D721Med (cell line): ENCODE results near the gene PANX2.

Experiments
- DNase-seq: peaks from one replicate; pipeline ENCODE4 v3.0.0; 2011; ENCODE audit warnings: low spot score; ENCODE audit not compliant: insufficient read length
- FAIRE-seq: peaks from 2 replicates; lab custom pipeline; 2011; peaks lifted over from hg19 to GRCh38; lab: Jason Lieb, UNC
- TF ChIP-seq, protein P1 (sequence below): IDR thresholded peaks from 2 replicates; pipeline ENCODE4 v1.5.1; 2012; ENCODE audit warnings: mild to moderate bottlenecking, control low read depth; ENCODE audit not compliant: insufficient read depth; ENCODE audit errors: missing control alignments

PANX2 gene

GRCh38 chr22:50205781-50206569, 35.4 kb downstream of the PANX2 start:
- TF ChIP-seq, protein P1, sequence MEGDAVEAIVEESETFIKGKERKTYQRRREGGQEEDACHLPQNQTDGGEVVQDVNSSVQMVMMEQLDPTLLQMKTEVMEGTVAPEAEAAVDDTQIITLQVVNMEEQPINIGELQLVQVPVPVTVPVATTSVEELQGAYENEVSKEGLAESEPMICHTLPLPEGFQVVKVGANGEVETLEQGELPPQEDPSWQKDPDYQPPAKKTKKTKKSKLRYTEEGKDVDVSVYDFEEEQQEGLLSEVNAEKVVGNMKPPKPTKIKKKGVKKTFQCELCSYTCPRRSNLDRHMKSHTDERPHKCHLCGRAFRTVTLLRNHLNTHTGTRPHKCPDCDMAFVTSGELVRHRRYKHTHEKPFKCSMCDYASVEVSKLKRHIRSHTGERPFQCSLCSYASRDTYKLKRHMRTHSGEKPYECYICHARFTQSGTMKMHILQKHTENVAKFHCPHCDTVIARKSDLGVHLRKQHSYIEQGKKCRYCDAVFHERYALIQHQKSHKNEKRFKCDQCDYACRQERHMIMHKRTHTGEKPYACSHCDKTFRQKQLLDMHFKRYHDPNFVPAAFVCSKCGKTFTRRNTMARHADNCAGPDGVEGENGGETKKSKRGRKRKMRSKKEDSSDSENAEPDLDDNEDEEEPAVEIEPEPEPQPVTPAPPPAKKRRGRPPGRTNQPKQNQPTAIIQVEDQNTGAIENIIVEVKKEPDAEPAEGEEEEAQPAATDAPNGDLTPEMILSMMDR = no peak
- FAIRE-seq (no peak), DNase-seq (no peak)

DNA sequence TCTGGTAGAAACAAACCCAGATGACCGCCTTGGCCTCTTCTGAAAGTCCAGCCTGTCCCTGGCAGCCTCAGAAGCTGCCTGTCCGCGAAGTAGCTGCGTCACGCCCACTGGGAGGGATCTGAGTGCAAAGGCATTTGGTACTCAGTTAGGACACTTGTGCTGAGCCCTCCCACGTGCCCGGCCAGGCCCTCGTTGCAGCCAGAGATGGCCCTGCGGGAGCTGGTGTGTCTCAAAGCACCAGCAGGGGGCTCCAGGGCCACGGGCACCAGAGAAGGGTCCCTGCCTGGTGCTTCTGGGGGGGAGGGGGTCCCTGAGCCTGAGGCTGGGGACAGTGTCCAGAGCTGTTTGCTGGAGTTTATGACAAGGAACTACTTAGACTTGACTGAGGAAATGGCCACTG, 36.1 kb downstream of the PANX2 start:
- FAIRE-seq (no peak), DNase-seq (no peak)
- TF ChIP-seq, protein P1 = peak; percentile 22

- FAIRE-seq (no peak), DNase-seq (no peak)
- TF ChIP-seq, protein P1 = no peak
These were observed 37.0 kb downstream of the PANX2 start for GRCh38 chr22:50207383-50208140.

DNA sequence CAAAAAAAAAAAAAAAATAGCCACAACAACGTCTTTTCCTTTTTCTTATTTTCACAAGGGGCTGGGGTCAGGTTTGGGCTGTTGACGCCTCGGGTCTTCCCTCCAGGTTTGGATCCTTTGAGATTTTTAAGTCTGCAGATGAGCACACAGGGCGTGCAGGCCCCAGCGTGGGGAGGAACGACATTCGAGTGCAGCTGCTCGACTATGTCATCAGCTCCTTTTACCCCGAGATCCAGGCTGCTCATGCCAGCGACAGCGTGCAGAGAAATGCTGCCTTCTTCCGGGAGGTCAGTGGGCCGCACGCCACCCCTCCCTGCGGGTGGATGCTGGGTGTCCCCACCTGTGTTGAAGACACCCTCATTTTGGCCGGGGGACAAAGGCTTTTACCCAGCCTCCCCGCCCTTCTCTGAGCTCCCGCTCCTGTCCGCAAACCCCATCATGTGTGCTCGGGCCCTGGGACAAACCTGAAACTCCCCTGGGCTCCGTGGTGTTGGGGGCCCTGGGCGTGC, 38.0 kb downstream of the PANX2 start:
- DNase-seq = no peak
- TF ChIP-seq, protein P1 = no peak
- no peak for FAIRE-seq

- no peak for FAIRE-seq
- TF ChIP-seq, protein P1 = no peak
- DNase-seq = no peak
These were observed 38.7 kb downstream of the PANX2 start for GRCh38 chr22:50208939-50209892.

- FAIRE-seq (no peak), DNase-seq (peak; percentile 53)
- TF ChIP-seq, protein P1 = peak; percentile 74
These were observed 39.4 kb downstream of the PANX2 start for GRCh38 chr22:50209893-50210292.
